ENCODE results near the gene RELCH.

Gene RELCH

DNA sequence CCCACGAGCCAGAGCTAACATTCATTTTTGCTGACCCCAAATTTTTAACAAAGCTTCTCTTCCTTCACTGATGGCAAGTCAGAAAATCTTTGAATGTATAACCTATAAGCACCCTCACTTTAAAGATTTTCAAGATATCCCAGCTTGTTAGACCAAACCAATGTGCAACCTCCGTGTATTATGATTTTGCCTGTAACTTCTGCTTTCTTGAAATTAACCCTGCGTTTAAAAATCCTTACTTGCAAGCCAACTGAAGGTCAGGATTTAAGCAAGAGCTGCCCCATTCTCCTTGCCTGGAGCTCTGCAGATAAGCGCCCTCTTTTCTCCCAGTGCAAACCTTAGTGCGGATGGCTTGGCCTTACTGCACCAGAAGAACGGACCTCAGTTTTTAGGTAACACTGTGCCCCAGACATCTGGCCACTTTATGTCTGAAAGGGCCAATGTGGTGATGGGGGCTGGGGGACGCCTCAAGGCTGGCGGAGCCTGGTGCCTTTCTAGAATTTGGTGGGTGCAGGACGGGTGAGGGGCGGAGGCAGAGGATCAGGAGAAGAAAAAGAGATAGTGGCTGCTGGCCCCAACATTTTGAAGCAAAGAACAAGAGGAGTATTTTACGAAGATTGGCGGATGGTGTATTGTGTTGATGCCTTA, 137.2 kb downstream of the RELCH start:
- DNase-seq (ENCODE audit: low read depth, low spot score) = no peak

DNA sequence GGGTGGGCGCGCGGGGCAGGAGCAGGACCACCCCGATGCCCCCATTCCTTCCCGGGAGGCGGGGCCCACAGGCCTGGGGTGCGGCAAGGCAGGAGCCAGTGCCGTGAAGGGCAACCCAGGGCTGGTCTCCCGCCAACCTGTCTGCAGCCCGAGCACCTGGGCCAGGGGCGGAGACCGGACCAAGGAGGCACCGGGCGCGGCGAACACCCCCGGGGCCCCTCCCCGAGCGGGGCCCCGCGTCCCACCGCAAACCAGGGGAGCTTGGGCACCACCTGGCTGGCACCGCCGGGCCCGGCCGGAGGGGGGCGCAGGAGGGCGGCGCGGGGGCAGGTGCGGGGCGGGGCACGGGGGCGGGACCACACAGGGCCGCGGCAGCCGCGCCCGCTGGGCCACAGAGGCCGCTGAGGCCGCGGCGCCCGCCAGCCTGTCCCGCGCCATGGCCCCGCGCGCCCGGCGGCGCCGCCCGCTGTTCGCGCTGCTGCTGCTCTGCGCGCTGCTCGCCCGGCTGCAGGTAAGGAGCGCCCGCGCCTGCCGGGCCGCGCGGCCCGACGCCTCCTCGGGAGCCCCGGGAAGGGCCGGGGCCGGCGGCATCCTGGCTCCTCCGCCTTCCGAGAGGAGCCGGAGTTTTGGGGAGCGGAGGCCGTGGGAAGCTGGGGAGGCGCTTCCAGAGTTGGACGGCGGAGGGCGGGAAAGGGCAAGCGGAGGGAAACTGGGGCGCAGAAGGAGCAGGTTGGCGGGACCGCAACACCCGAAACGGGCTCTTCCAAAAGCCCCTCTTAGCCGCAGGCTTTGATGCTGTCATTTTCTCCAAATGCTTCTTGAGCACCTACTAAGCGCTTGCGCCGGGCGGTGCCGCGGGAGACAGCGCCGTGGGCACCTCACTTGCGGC, 138.1 kb downstream of the RELCH start, which contains the start of gene TNFRSF11A:
Gene TNFRSF11A, plus strand, starts transcription at position 394 of the 889 bp plus-strand sequence. Its CDS starts 43 bp downstream, at position 437.
- DNase-seq (ENCODE audit: low read depth, low spot score) = no peak

DNA sequence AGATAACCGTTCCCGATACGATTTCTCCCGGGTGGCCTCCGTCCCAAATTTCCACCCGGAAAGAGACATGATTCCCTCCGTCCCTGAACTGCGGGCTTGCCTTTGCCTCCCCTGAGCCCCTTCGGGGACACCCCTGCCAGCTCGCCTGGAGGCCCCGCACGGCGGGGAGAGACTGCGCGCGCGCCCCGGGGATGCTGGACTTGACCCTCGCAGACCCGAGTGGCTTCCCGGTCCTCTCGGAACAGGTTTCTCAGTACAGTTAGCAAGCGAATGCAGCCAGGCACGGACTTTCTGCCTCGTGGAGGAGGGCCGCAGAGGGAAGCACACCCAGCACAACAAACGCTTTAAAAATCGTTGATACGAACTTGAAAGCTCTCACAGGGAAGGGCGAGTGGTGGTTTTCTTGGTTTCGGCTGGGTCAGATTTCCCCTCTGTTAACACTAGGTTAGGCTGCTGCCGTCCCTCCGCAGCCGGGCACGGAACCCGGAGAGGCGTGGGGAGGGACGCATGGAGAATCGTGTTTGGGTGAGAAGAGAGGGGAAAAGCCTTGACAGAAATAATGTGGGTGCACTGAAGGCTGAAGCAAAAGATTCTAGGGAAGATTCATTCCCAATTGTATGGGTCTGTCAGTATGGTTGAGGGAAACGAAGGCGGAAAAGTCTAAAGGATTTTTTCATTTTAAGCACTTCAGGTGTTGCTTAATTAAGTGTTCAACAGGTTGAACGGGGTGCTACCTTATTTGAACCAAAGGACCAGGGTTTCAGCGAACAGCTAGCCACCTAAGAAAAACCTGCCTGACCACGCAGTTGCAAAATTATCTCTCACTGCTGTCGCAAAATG, 139.0 kb downstream of the RELCH start:
- DNase-seq (ENCODE audit: low read depth, low spot score) = no peak

DNA sequence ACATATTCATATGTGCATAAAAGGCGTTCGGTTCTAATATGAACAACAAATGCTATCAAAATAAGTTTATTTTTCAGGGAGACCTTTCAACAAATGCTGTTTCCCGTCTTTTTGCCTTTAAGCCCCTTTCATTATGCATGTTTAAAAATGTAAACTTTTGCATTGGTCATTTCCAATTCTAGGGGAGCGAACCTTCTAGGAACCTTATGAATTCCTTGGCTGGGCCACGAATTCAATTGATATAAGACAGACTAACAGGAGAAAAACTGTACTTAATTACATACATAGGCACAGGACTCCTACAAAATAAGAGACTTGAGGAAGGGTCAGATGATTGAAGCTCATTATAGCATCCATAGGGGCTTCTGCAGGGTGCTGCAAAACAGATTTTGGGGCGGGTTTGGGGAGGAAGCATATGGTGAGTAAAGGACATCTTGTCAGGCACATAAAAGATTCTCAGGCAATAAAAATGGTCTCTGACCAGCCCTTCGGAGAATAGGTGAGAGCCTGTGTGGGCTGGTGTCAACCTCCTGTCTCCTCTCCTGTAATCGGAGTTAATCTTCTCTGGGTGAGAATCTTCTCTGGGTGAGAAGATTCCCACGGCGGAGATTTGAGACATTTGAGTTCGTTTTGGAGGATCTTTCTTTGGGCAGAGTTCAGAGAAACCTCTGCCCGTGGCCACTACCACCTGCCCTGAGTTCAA, 139.7 kb downstream of the RELCH start:
- no peak for DNase-seq (ENCODE audit: low read depth, low spot score)

DNA sequence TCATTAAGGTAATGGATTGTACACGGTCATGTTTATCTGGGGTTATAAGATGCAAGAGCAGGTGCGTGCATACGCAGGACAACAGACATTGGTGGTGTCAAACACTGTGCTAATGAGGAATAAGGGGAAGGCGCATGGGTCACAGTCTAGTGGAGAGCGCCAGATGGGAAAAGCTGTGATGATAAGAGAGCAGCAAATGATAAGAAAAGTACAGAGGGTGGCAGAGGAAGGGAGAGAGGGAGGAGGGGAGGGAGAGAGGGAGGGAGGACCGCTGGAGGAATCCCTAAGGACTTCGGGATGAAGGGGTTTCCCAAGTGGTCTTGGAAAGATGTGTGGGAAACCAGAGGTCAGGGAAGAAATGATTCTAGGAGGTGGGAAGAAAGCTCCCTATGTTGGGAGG, 140.9 kb downstream of the RELCH start:
- DNase-seq (ENCODE audit: low read depth, low spot score) = no peak

DNA sequence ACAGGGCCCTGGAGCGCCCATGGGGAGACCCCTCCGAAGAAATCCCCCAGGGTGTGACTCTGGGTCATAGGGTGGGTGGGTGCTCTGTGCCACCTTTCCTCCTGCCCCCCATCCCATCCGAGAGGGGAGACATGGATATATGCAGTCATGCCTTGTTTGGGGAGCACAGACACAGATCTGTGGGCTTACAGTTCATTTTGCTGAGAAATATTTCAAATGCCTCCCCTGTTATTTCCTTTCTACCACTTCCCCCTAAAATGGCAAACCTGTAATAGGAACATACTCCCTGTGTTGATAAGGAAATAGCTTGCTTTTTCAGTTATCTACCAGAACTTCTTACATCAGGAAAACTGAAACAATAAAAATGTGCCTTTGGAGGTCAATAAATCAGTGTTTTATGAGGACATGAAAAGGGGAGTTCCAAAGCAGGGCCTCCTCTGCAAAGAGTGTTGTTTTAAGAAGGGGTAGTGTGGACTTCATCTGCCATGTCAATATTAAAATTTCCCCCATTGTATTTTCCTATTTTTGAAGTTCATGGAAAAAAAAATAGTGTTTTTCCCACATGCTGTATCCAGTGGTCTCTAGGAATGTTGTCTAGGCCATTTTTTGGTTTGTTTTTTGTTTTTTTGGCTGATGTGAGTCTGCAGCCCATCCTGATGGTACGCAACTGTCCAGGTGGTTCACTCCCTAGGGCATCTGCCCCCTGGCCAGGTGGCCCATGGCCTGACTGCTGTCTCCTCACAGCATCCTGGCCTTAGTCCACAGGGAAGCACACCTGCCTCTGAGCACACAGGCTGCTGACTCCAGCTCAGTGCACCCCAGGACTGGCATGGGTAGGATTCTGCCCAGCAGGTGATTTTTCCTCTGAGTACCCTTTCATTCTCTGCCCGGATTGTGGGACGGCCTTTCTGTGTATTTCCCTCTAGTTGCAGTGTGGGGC, 141.8 kb downstream of the RELCH start:
- DNase-seq (ENCODE audit: low read depth, low spot score) = no peak

DNA sequence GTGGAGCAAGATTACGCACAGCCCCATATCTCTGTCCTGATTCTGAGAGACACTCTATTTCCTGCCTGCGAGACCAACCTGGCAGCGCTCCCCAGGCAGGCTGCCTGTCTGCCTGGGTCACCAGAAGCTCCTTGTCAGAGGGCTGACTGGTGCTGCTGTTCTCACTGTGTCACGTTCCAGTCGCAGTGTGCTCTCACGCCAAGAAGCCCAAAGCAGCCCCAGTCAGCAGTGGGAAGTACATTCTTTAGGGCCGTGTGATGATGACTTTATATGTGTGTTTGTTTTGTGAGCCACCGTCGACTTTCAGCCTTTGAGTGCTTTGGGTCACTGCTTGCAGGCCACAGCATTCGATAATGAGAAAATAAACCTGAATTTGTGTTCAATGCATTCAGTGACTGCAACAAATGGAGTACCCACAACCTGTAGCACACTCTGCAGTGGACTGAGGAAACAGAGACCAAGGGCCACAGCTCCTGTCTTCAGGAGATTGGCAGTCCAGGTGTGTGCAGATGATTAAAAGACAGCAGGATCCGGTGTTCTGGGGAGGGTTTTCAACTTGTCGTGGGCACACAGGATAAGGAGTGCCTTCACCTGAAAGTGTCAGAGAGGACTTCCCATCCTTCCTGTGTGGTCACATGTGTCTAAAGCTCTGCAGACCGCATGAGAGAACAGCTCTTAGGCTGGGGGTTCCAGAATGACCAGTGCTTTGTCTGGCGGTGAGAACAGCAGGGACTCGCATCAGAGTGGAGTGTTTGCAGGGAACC, 142.8 kb downstream of the RELCH start:
- DNase-seq (ENCODE audit: low read depth, low spot score) = no peak

DNA sequence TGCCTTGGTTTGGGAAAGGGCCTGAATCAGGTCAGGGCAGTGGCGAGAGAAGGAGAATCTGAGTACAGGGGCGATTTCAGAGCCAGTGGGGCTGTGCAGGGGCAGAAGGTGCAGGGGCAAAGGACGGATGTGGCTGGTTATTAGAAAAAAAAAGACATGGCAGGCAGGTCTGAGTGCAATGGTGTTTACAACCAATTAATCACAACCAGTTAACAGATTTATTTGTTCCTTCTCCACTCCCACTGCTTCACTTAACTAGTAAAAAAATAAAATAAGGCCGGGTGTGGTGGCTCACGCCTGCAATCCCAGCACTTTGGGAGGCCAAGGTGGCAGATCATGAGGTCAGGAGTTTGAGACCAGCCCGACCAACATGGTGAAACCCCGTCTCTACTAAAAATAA, 143.6 kb downstream of the RELCH start:
- DNase-seq (ENCODE audit: low read depth, low spot score) = no peak

DNA sequence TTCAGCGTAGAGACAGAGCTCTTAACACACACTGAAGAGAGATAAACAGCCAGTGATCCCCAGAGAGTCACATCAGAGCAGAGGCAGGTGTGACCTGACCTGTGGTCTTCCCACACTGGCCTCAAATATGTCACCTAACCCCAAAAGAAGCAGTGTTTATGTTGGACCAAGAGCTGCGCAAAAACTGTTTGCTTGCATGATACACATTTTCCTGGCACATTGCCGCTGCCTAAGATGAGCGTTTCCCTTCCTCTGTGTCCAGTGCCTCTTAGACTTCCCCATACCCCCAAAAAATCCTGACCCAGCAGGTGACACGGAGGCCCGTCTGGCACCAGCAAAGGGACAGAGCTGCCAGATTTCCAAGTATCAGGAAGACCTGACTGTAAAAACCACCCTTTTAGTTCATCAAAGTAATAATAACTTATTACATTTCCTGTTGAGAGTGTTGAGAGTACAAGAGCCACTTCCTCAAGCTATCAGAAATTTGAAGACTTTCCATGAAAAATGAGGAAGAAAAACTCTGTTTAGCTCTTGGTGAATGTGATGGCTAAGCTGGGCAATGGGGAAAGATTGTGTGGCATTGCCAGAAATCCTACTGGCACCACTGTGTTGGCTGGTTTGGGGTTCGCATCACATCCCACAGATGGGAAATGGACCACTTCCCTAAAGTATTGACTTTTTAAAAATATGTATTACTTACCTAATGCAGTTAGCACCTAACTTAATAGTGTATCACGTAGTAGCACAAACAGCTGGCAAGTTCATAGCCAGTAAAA, 144.7 kb downstream of the RELCH start:
- no peak for DNase-seq (ENCODE audit: low read depth, low spot score)

DNA sequence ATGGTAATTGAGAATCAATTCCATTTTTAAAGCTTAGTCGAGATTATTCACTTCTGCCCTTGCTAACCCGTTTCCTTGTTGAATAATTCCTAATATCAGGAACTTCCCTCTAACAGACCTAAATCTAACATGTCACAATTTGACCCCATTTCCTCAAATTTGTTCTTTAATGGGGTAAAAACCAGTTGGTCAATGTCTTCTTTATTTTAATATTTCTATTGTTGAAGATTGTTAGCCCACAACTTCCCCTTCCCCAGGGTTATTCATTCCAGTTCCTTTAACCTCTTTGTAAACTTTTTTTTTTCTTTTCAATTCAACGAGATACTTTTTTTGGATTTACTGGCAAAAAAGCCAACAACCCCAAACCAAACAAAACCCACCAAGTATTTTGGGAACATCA, 145.4 kb downstream of the RELCH start:
- no peak for DNase-seq (ENCODE audit: low read depth, low spot score)

DNA sequence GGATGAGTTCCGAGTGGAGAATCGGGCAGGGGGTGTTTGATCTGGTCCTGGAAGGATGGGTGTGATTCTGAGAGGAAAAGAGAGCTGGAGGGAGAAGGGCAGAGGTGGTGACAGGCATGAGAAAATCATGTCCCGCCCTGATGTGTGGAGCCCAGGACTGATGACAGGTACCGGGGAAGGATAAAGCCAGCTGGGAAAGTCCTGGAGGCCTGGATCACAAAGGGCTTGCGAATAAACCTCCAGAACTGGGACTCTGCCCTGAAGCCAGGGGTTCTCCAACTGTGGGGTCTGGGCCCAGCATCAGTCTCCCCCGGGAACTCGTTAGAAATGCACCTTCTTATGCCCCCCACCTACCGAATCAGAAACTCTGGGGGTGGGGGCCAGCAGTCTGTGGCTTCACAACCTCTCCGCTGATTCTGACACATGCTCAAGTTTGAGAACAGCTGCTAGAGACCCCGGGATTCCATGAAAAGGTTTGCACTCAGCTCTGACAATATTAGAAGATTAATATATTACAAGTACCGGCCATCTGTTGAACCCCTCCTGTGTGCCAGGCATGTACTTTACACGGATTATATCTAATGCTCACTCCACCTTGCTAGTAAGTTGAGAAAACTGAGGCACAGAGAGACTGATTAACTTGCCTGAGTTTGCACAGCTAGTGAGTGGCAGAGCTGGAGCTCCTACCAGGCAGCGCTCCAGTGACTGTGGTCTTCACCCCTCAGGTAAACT, 146.1 kb downstream of the RELCH start:
- no peak for DNase-seq (ENCODE audit: low read depth, low spot score)

DNA sequence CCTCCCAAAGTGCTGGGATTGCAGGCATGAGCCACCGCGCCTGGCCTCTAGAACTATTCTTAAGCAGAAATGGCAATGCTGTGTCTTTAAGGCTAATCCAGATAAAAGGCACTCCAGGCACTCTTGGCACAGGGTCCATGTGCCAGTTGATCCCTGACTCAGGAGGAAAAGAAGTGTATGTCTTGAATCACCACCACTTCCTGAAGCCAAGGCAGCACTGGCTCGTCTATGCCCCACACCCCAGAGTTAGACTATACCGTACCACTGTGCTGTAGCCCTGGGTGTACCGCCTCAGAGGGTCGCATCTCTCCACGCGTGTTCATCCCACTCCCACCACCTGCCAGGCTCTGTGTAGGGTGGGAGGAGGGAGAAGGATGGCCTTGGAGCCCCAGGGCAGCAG, 147.1 kb downstream of the RELCH start:
- DNase-seq (ENCODE audit: low read depth, low spot score) = no peak

DNA sequence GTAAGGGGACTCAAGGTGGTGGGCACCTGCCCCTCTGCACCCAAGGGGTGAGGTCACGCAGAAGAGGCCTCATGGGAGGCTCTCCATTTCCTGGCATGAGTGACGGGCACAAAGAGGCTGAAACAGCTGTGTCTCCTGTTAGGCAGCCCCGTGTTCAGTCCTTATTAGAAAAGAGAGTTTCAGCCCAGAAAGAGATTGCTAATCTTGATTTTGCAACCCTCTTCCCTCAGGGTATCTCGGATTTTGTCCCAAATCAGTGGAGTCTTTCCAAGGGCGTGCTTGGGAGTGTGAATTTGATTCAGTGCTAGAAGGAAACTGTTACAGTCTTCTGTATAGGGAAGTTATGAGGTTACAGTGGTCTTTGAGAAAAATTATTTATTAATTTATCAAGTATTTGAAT, 148.4 kb downstream of the RELCH start:
- no peak for DNase-seq (ENCODE audit: low read depth, low spot score)

DNA sequence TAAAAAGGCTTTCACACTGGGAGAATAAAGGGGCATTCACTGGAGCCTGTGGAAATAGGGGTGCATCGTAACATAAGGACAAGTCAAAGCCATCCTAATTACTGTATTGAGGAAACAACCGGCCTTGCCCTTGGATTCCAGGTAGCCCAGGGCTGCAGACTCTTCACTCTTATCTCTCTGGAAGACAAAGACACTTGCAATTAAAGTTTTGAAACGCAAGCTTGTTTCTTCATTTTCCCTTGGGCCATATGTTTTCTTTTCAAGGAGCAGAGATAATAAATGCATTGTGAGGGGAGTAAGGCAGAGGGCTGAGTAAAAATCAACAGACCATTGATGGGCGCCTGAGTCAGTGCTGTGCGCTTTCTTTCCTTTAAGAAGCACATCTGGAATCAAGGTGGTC, 149.6 kb downstream of the RELCH start:
- no peak for DNase-seq (ENCODE audit: low read depth, low spot score)

DNA sequence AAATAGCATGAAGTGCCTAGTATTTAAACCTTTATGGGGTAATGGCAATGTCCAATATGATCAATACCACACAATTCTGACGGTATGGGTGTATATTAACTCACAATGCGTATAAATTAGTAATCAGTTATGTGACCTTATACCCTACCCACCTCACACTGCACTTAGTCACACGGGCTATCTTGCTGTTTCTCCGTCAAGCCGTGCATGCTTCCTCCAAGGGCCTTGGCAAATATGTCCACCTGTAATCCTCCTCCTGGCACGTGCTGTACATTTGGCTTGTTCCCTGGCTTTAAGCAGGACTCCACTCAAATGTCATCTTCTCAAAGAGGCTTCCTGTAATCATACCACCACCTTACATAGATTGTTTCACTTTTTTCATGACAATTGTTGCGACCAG, 150.3 kb downstream of the RELCH start:
- DNase-seq (ENCODE audit: low read depth, low spot score) = no peak

DNA sequence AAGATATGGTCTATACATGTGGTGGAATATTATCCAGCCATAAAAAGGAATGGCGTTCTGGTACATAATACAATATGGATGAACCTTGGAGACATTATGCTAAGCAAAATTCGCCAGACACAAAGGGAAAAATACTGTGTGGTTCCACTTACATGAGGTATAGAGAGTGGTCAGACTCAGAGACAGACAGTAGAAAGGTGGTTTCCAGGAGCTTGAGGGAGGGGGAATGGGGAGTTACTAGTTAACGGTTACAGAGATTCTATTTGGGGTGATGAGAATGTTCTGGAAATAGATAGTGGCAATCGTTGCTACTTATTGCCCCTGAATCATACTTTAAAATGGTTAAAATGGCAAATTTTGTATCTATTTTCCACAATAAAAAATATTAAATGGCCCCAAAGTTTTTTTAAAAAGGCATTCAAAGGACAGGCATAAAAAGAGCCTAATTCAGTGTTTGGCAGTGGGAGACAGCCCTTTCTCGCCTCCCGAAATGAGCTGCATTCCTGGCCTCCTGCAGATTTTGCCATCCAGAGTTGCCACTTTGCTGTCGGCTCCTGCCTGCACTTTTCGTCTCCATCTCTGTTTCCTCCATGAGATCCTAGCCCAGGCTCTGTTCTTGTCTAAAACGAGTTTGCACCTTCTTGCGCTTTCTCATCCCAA, 151.5 kb downstream of the RELCH start:
- DNase-seq (ENCODE audit: low read depth, low spot score) = no peak

DNA sequence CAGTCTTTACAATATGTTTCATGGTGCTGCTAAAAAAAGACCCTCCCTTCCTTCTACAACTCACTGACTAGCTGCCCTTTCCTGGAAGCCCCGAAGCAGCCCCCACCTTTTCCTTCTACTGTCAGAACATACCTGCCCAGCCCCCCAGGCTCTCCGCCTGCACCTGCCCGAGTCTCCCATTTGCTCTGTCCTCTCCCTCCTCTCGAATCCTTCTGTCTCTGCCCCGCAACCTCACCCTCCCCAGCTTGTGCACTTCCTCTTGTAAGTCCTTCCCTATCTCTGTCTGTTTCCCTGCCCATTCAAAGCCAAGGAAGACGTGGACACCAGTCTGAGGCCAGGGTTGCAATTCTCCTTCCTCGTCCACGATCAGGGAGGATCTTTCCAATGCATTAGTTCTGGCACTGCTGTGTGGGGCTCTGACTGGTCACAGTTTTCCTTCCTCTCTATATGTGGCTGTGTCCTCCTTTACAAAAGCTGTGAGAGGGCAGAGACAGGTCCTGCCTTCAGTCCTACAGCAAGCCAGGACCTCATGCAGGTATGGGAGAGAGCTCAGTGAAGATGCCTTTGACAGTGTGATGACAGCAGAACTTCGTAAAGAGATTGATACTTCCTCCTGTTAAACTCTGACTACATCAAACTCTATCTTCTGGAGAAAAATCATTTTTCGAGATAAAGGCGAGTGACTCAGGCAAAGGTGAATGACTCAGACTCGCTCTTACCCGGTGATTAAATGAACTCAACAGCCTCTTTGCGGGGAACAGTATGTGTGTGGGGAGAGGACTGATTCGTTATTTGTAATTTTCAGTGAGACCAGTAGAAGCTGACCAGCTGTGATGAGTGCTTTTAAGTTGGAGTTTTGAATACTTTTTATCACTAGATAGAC, 152.3 kb downstream of the RELCH start:
- DNase-seq (ENCODE audit: low read depth, low spot score) = no peak

Data from activated CD4-positive, CD25-positive, alpha-beta regulatory T cell treated with anti-CD3 and anti-CD28 coated beads, Interleukin-2, amount 50 U/mL, for 16 hours (primary cell).